Stimulated activated naive CD8-positive, alpha-beta T cell treated with anti-CD3 and anti-CD28 coated beads, Interleukin-15, amount 100 ng/mL, for 72 hours (primary cell): Measurements from ENCODE around the gene TOMM40.
"Not testable (repeated sequence)": the region's sequence is repeated elsewhere in the genome, so short reads cannot be mapped to it uniquely, and the experiment has no call there.

ENCODE experiments used
- ATAC-seq: fragments of 150-1000 bp; cut with Tn5 transposase; 2 replicates; pipeline ENCODE4 v1.10.0; 2021; ENCODE audit warnings: mild to moderate bottlenecking, moderate library complexity
- DNase-seq, 2 donors: peaks; one replicate each; pipeline ENCODE4 v3.0.0; 2021 to 2022
- H3K27ac Mint-ChIP-seq, 2 donors: one replicate each; pipeline ENCODE4 v1.8.0; 2022; ENCODE audit warnings: mild to moderate bottlenecking in 2 of 2, mixed read lengths in 2 of 2, moderate library complexity in 2 of 2
- H3K27me3 Mint-ChIP-seq: one replicate; pipeline ENCODE4 v1.8.0; 2022; ENCODE audit warnings: mixed read lengths
- H3K4me1 Mint-ChIP-seq: one replicate; pipeline ENCODE4 v1.8.0; 2022; ENCODE audit warnings: mild to moderate bottlenecking, mixed read lengths
- H3K4me3 Mint-ChIP-seq, 2 donors: one replicate each; pipeline ENCODE4 v1.8.0; 2022; ENCODE audit warnings: mild to moderate bottlenecking in 2 of 2, mixed read lengths in 2 of 2, moderate library complexity in 1 of 2
- H3K9me3 Mint-ChIP-seq, 2 donors: one replicate each; pipeline ENCODE4 v1.8.0; 2022; ENCODE audit warnings: mixed read lengths in 2 of 2

The TOMM40 gene

DNA sequence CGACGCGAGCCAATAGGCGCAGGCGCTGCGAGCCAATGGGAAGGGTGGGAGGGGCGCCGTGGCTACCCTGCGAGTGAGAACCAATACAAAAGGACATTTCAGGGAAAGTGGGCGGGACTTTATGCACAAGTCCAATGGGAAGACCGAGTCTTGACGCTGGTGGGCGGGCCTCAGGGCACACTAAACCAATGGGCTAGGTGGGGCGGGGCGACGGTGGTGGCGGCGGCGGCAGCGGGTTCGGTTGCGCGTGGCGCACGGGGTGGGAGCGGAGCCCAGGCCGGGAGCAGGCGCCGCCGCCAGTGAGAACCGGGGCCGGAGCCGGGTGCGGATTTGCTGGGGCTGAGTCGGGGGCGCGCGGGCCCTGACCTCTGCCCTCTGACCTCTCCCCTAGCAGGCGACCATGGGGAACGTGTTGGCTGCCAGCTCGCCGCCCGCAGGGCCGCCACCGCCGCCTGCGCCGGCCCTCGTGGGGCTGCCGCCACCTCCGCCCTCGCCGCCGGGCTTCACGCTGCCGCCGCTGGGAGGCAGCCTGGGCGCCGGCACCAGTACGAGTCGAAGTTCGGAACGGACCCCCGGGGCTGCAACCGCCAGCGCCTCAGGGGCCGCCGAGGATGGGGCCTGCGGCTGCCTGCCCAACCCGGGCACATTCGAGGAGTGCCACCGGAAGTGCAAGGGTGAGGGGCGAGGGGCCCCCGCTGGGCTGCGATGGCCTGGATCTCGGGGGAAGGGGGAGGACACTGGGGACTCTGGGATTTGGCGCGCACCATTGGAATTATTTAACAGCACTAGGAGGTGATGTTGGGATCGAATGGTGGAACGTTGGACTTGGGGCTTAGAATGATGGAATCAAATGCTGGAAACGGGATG, at the start of gene TOMM40:
TOMM40 (plus strand) TSS at position 239 of the 867 bp plus-strand sequence; CDS start at position 401, 162 bp downstream.
- Mint-ChIP-seq H3K27ac (peak within 1 kb of the TSS; percentile 94 to 95), H3K27me3 (no peaks in the 10 kb centered on the region), H3K4me1 (peaks cover 55% of the 10 kb centered on the region), H3K9me3 (no peaks in the 10 kb centered on the region), H3K4me3 (peak within 1 kb of the TSS; percentile 80 to 91)
- ATAC-seq (no peak), DNase-seq (no peak)

DNA sequence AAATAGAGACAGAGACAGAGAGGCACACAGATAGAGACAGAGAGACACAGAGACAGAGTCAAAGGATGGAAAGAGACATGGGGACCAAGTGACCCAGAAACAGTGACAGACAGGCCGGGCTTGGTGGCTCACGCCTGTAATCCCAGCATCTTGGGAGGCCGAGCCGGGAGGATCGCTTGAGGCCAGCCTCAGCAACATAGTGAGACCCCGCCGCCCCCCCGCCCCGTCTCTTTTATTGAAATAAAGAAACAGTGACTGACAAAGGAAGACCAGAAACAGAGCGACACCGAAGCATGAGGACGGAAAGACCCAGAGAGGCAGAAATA, 45.8 kb upstream of the TOMM40 start:
- Mint-ChIP-seq H3K9me3 (no peaks in the 10 kb centered on the region), H3K27ac (no peak overlapping the region), H3K27me3 (peaks cover 47% of the 10 kb centered on the region)

DNA sequence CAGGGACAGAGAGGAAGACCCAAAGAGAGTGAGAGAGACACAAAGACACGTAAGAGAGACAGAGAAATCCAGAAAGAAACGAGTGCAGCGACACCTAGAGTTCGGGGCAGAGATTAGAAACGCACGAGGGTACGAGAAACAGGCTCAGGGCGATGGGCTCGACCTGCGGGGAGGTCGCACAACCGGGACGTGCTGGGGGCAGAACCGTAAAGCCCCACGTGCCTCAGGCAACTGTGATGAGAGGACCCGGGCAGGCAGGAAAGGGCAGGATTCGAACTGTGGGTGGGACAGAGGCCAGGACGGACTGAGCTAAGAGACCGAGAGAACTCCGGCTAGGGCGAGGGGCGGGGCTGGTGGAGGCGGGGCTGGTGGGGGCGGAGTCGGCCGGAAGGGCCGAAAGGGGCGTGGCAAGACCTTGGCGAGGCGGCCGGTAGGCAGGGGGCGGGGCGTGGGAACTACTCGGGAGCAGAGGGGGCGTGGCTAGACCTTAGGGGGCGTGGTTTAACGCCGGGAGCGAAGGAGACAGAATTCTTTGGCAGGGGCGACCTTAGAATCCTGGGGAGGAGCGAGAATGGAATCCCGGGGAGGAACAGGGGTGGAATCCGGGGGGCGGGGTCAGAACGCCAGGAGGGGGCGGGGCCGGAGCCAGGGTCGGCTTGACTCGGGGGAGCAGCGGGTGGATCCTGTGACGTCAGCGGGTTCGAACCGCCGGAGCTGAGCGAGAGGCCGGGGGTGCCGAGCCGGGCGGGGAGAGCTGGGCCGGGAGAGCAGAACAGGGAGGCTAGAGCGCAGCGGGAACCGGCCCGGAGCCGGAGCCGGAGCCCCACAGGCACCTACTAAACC, 45.2 kb upstream of the TOMM40 start, which contains the start of gene NECTIN2:
NECTIN2 (plus strand) TSS at position 686 of the 843 bp plus-strand sequence. CDS start 229 bp downstream, outside the sequence.
- H3K4me1 Mint-ChIP-seq = peaks cover 43% of the 10 kb centered on the region
- peak within 1 kb of the TSS; percentile 91 for H3K4me3 Mint-ChIP-seq
- peaks cover 47% of the 10 kb centered on the region for H3K27me3 Mint-ChIP-seq
- no peaks in the 10 kb centered on the region for H3K9me3 Mint-ChIP-seq
- DNase-seq = peak; percentile 92 to 93
- H3K27ac Mint-ChIP-seq = peak within 1 kb of the TSS; percentile 85
- peak; percentile 78 for ATAC-seq

More for the DNA sequence above, 45.8 kb upstream of the TOMM40 start:
- DNase-seq (no peak), ATAC-seq (no peak)
- H3K4me3 Mint-ChIP-seq = peak overlapping the region; percentile 91
- H3K4me1 Mint-ChIP-seq = peaks cover 43% of the 10 kb centered on the region

DNA sequence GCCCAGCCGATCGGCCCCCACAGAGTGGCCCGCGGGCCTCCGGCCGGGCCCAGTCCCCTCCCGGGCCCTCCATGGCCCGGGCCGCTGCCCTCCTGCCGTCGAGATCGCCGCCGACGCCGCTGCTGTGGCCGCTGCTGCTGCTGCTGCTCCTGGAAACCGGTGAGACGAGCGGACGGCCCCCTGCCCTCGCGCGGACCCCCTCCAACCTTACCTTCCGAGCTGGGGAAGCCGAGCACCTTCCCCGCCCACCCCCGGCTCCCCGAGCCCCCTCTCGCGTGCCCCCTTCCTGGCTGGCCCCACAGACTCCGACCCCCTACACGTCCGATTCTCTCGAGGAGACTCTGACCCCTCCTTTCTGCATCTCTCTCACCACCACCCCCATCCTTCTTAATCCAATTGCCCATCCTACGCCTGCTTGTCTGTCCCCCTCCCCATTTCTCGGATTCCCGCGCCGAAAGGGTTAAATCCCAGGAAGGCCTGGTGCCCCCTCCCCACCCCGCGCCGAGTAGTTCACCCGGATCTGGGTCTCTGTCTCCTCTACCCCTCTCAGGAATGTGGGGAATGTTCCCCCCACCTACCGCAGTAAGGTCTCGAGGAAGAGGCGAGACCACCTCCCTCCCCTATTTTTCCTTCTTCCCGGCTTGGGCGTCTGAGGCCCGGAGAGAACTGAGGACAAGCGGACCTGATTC, 44.5 kb upstream of the TOMM40 start:
- peak overlapping the region; percentile 15 to 85 for H3K27ac Mint-ChIP-seq
- H3K27me3 Mint-ChIP-seq = peaks cover 54% of the 10 kb centered on the region
- DNase-seq (no peak), ATAC-seq (no peak)
- no peaks in the 10 kb centered on the region for H3K9me3 Mint-ChIP-seq
- H3K4me3 Mint-ChIP-seq = peak overlapping the region; percentile 91
- peaks cover 35% of the 10 kb centered on the region for H3K4me1 Mint-ChIP-seq

DNA sequence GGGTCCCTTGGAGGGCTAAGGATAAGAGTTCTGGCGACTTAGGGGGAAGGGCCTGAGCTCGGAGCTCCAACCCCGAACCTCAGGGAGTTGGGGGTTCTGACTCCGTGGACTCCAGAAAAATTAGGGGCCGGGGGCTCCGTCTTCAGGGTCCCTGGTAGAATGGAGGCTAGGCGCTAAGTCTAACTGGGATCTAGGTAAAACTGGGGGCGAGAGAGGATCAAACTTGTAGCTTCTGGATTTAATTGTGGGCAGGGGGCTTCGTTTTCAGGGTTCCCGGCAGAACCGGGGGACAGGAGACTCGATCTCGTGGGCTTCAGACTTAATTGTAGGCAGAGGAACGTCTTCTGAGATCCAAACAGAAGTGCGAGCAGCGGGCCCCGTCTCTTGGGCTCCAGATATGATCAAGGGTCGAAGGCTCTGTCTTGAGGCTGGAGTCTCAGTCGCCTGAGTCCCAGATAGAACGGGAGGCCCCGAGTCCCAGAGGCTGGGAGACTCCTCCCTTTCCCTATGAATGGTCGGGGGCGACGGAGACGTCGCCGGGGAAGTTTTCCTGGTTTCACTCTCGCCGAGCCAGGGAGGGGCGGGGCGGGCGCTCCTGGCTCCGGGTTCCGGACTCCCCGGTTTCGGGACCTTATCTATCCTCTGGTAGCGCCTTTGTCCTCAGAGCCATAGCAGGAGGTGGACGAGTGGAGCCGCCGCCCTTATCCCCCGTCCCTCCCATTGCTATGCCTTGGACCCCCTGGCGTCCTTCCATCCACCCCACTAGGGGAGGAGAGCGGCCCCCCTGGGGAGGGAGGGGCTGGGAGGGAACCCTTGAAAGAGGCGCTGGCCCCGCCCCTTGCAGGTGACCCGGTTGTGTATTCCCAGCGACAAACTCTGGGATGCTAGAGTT, 43.7 kb upstream of the TOMM40 start:
- no peak for ATAC-seq
- H3K4me1 Mint-ChIP-seq = peaks cover 31% of the 10 kb centered on the region
- no peak for DNase-seq
- H3K4me3 Mint-ChIP-seq = peak overlapping the region; percentile 79 to 81
- peak overlapping the region in 1 of 2 donors; percentile 75 for H3K27ac Mint-ChIP-seq
- H3K27me3 Mint-ChIP-seq = peaks cover 62% of the 10 kb centered on the region
- no peaks in the 10 kb centered on the region for H3K9me3 Mint-ChIP-seq

DNA sequence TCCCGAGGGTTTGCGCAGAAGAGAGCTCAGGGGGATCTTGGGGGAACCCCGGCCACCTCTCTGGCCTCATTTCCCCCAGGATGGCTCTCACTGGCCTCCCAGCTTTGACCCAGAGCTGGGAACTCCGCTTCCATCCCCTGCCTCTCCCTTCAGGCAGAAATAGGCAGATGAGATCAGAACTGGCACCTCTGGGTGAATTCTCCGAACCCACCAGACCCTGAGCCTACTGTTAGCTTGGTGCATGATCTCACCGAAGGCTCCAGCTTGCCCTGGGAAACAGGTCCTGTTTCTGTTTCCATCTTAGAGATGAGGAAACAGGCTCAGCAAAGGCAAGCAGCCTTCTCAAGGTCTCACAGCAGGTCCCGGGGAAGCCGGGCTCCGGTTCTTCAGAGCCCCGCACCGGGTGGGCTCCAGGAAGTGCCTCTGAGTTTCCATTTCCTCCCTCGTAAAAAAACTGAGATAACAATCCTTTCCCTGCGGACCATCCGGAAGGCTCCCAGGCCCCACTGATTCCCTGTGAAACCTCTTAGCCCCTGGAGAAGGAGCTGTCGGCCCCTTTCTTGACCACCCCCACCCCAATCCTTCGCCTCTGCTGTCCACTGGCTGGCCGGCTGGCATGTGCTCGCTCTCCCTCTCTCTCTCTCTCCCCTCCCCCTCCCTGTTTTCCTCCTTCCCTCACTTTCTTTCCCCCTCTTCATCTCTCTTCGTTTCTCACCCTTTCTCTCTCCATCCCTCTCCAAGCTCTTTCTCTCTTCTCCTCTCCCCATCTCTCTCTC, 42.8 kb upstream of the TOMM40 start:
- peaks cover 31% of the 10 kb centered on the region for H3K4me1 Mint-ChIP-seq
- DNase-seq (no peak), ATAC-seq (no peak)
- no peak overlapping the region for H3K4me3 Mint-ChIP-seq
- H3K9me3 Mint-ChIP-seq = no peaks in the 10 kb centered on the region
- peaks cover 66% of the 10 kb centered on the region for H3K27me3 Mint-ChIP-seq
- no peak overlapping the region for H3K27ac Mint-ChIP-seq

DNA sequence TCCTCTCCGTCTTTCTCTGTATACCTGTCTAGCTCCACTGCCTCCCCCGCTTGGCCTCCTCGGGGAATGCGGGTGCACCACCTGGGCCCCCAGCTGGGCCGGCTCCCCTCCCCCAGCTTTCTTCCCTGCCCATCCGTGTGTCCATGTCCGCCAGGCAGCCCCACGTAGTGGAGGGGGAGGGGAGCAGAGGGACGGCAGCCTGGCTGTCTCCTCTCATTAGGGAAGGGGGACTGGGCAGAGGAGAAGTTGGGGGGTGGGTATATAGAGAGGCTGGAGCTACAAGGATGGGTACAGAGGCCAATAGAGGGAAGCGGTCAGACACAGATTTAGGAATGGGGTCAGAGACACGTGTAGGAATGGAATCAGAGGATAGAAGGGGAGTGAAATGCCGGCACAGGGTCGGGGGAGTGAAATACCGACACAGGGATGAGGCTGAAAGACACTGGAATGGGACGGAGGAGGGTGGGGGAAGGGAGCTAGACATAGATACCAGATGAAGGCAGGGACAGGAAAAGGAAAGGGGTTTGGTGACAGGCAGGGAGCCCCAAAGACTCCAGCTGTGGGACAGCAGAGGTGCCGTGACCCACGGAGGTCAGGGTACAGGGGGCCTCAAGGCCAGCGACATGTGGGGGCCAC, 42.1 kb upstream of the TOMM40 start:
- Mint-ChIP-seq H3K27me3 (peaks cover 66% of the 10 kb centered on the region), H3K9me3 (no peaks in the 10 kb centered on the region), H3K27ac (no peak overlapping the region), H3K4me1 (peaks cover 31% of the 10 kb centered on the region), H3K4me3 (no peak overlapping the region)
- ATAC-seq (no peak), DNase-seq (no peak)

DNA sequence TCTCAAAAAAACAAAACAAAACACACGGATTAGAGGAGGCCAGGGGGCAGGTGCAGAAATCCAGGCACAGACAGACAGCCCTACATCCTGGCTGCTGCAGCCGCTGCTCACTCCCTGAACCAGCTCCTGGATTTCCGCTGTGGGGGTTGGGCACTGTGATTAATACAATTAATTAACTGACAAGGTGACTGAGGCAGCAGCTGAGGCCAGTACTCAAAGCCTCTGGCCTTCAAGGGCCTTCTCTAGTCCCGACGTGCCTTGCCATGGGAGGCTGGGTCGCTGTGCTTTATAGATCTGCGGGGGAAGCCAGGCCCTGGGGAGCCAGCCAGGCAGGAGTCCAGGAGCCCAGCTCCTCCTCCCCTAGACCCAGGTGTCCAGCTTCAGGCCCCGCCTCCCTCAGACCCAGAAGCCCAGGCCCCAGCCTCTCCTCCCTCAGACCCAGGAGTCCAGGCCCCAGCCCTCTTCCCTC, 40.4 kb upstream of the TOMM40 start:
- no peak overlapping the region for H3K27ac Mint-ChIP-seq
- peaks cover 20% of the 10 kb centered on the region for H3K4me1 Mint-ChIP-seq
- H3K27me3 Mint-ChIP-seq = peaks cover 55% of the 10 kb centered on the region
- no peaks in the 10 kb centered on the region for H3K9me3 Mint-ChIP-seq
- DNase-seq (no peak), ATAC-seq (no peak)
- no peak overlapping the region for H3K4me3 Mint-ChIP-seq

DNA sequence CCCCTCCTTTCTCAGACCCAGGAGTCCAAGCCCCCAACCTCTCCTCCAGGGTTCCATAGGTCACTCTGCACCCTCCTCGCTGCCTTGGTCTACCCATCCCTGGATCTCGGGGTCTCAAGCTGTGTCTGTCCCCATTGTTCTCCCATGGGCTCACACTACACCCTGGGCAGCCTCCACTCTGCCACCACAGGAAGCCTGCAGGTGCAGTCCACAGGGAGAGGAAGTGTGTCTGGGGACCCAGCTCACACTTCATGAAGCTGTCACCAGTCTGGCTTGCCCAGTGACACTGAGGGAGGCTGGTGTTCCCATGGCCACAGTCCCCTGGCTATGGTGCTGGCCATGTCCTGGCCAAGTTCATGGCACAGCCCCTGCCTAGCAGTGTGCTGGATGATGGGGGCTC, 39.6 kb upstream of the TOMM40 start:
- H3K4me3 Mint-ChIP-seq = no peak overlapping the region
- H3K4me1 Mint-ChIP-seq = peaks cover 18% of the 10 kb centered on the region
- no peaks in the 10 kb centered on the region for H3K9me3 Mint-ChIP-seq
- DNase-seq = no peak
- peak; percentile 35 for ATAC-seq
- H3K27ac Mint-ChIP-seq = no peak overlapping the region
- peaks cover 50% of the 10 kb centered on the region for H3K27me3 Mint-ChIP-seq

DNA sequence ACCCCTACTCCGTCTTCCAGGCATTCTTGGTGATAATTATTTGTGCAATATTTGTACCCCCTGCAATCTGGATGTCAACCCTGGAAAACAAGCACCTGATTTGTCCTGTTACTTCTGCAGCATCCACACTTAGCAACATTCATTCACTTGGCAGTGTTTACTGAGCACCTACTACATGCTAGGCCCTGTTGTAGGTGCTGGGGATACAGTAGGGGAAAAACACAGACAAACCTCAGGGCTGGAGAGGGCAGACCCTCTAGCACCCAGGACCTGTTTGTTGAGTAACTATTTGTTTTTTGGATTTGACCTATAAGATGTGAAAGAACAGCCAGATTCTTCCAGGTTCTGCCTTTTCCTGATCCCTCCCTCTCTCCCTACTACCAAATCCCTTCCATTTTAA, 35.4 kb upstream of the TOMM40 start:
- Mint-ChIP-seq H3K4me3 (no peak overlapping the region), H3K9me3 (no peaks in the 10 kb centered on the region)

DNA sequence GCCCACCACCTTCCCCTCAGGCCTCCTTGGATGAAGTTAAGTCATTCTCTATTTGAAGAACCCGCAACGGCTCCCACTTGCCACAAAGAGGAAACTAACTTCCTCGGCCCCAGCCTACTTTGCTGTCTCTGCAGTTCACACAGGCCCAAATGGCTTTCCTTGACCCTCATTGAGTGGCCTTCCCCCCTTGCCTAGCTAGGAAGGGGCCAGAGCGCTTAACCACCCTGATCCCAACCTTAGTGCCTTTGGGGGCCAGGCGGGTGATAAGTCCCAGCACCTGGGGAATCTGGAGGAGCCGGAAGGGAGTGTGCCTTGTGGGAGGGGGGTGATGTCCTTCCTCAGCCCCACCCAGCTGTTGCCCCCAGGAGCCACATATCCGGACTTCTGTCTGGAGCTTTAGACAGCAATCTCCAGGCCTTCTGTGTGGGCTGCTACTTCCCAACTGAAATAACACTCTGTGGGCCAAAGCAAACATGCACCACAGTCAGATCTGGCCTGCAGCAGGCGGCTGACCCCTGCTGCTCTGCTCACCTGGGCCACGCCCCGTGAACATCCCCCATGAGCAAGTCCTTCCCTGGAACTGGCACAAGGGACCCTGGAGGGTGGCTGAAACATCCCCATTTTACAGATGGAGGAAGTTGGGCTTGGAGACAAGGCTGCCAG, 34.5 kb upstream of the TOMM40 start:
- Mint-ChIP-seq H3K27me3 (peaks cover 12% of the 10 kb centered on the region), H3K9me3 (no peaks in the 10 kb centered on the region), H3K4me1 (no peaks in the 10 kb centered on the region), H3K27ac (peak overlapping the region in 1 of 2 donors; percentile 67), H3K4me3 (no peak overlapping the region)
- DNase-seq (no peak), ATAC-seq (no peak)

More for the DNA sequence above, 35.4 kb upstream of the TOMM40 start:
- ATAC-seq (no peak), DNase-seq (no peak)
- Mint-ChIP-seq H3K4me1 (no peaks in the 10 kb centered on the region), H3K27ac (no peak overlapping the region), H3K27me3 (peaks cover 18% of the 10 kb centered on the region)

DNA sequence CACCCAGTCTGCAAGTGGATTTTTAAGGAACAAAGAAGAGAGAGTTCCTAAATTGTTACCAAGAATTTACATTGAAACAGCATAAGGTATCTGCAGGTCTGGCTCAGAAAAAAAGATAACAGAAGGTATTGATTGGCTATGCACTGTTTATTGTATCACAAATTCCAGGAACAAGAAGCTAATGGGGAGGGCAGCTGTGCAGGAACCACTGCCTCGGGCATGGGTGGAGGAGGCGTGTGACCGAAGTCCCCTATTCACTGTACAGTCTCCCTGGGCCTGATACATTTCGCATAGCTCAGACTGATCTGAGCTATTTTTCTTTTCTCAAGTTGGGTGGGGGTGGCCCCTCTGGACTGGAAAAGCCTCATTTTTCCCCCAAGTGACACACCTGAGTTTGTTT, 33.2 kb upstream of the TOMM40 start:
- no peak for ATAC-seq
- no peaks in the 10 kb centered on the region for H3K9me3 Mint-ChIP-seq
- no peak overlapping the region for H3K27ac Mint-ChIP-seq
- H3K4me1 Mint-ChIP-seq = no peaks in the 10 kb centered on the region
- H3K27me3 Mint-ChIP-seq = no peaks in the 10 kb centered on the region
- no peak overlapping the region for H3K4me3 Mint-ChIP-seq
- DNase-seq = no peak

DNA sequence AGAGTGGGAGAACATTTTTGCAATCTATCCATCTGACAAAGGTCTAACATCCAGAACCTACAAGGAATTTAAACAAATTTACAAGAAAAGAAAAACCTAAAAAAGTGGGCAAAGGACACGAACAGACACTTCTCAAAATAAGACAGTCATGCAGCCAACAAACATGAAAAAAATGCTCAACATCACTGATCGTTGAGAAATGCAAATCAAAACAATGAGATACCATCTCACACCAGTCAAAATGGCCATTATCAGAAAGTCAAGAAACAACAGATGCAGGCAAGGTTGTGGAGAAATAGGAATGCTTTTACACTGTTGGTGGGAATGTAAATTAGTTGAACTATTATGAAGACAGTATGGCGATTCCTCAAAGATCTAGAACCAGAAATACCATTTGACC, 29.5 kb upstream of the TOMM40 start:
- ATAC-seq, H3K9me3 Mint-ChIP-seq, H3K4me1 Mint-ChIP-seq, H3K27me3 Mint-ChIP-seq, DNase-seq, H3K27ac Mint-ChIP-seq, H3K4me3 Mint-ChIP-seq: not testable (repeated sequence)
